Activated B cell treated with CpG ODN at 0.5 μM for 24 hours (primary cell): ENCODE measurements around the gene CUX1. TPM values are rescaled to one million over a fixed set of nuclear protein-coding genes. Genes with fewer than 3 reads are reported as not detected.

Experiments
- ATAC-seq: fragments of 200-7000 bp; cut with Tn5 transposase; one replicate; pipeline ENCODE4 v1.10.0; 2021; ENCODE audit warnings: low read depth, mild to moderate bottlenecking, moderate library complexity
- CTCF ChIA-PET: fragments of 350-600 bp; sonication (Branson Sonifier 250); formaldehyde crosslinking; loops from one replicate; lab custom pipeline; 2021; ENCODE audit warnings: antibody characterized with exemption; lab: Charles Lee
- POLR2A ChIA-PET: fragments of 350-600 bp; sonication (Branson Sonifier 250); formaldehyde crosslinking; loops from one replicate; lab custom pipeline; 2021; ENCODE audit warnings: antibody characterized with exemption; lab: Charles Lee
- DNase-seq: peaks from one replicate; pipeline ENCODE4 v3.0.0; 2022
- H3K27ac Mint-ChIP-seq: one replicate; pipeline ENCODE4 v1.8.0; 2020; ENCODE audit warnings: mixed read lengths
- H3K27me3 Mint-ChIP-seq: one replicate; pipeline ENCODE4 v1.8.0; 2021; ENCODE audit warnings: mixed read lengths
- H3K36me3 Mint-ChIP-seq: one replicate; pipeline ENCODE4 v1.8.0; 2021; ENCODE audit warnings: low read depth, mixed read lengths
- H3K4me1 Mint-ChIP-seq: one replicate; pipeline ENCODE4 v1.8.0; 2021; ENCODE audit warnings: mixed read lengths
- H3K4me3 Mint-ChIP-seq: one replicate; pipeline ENCODE4 v1.8.0; 2020; ENCODE audit warnings: mild to moderate bottlenecking, mixed read lengths
- H3K9me3 Mint-ChIP-seq: one replicate; pipeline ENCODE4 v1.8.0; 2020; ENCODE audit warnings: mixed read lengths
- CTCF ChIP-seq: fragments of 200-600 bp; IDR thresholded peaks from one replicate; pipeline ENCODE4 v1.8.0; 2022; ENCODE audit warnings: antibody characterized with exemption, mild to moderate bottlenecking
- intact Hi-C: fragments of 100-400 bp; cut with micrococcal nuclease; formaldehyde crosslinking; loops from one replicate; pipeline ENCODE4 v1.15.1; 2024
- total RNA-seq: library from RNA; stranded (reverse); gene quantifications from 2 replicates; pipeline ENCODE4 v1.2.3, GENCODE V29; 2022

Gene CUX1
- total RNA-seq, 1 donor from 2014 or later = 61.7 TPM

- POLR2A ChIA-PET = no interaction called here
- CTCF ChIA-PET = interaction anchor here (1.0 to 5.9 kb wide), 4 partner anchors 116 to 820 kb away, joined by 3 to 64 read pairs (median 14); no protein-coding TSS in a partner anchor
- H3K9me3 Mint-ChIP-seq = no peaks in the 10 kb centered on the region
- peak; percentile 28 for TF ChIP-seq CTCF
- H3K27me3 Mint-ChIP-seq = no peaks in the 10 kb centered on the region
- peaks cover 4% of the 10 kb centered on the region for H3K4me1 Mint-ChIP-seq
- H3K36me3 Mint-ChIP-seq = no peaks in the 10 kb centered on the region
- ATAC-seq (peak; percentile 92), DNase-seq (peak; percentile 80)
- intact Hi-C loops = loop anchor here (1.0 to 2.0 kb wide), 2 partner anchors 584 to 907 kb away; no protein-coding TSS in a partner anchor
- H3K27ac Mint-ChIP-seq = no peak overlapping the region
- H3K4me3 Mint-ChIP-seq = no peak overlapping the region
These were observed 454.9 kb downstream of the CUX1 start for GRCh38 chr7:102272075-102272916.

- Mint-ChIP-seq H3K27me3 (no peaks in the 10 kb centered on the region), H3K36me3 (no peaks in the 10 kb centered on the region), H3K4me1 (peaks cover 4% of the 10 kb centered on the region), H3K9me3 (no peaks in the 10 kb centered on the region), H3K27ac (no peak overlapping the region), H3K4me3 (no peak overlapping the region)
- no peak for DNase-seq
- TF ChIP-seq CTCF = no peak
- ChIA-PET CTCF (interaction anchor here (1.0 to 5.9 kb wide), 4 partner anchors 116 to 821 kb away, joined by 3 to 64 read pairs (median 14); no protein-coding TSS in a partner anchor), POLR2A (no interaction called here)
- no peak for ATAC-seq
- intact Hi-C loops = loop anchor here (1.0 to 2.0 kb wide), 2 partner anchors 585 to 908 kb away; no protein-coding TSS in a partner anchor
These were observed 455.7 kb downstream of the CUX1 start for GRCh38 chr7:102272917-102273748.

GRCh38 chr7:102273749-102274712 is 456.6 kb downstream of the CUX1 start:
- TF ChIP-seq CTCF = no peak
- ATAC-seq (no peak), DNase-seq (no peak)
- no peaks in the 10 kb centered on the region for H3K9me3 Mint-ChIP-seq
- ChIA-PET POLR2A (interaction anchor here (0.6 kb wide), 1 partner anchor 107 kb away, joined by 8 read pairs; no protein-coding TSS in a partner anchor), CTCF (interaction anchor here (5.9 kb wide), 1 partner anchor 730 kb away, joined by 64 read pairs; no protein-coding TSS in a partner anchor)
- H3K4me3 Mint-ChIP-seq = no peak overlapping the region
- H3K27me3 Mint-ChIP-seq = no peaks in the 10 kb centered on the region
- H3K4me1 Mint-ChIP-seq = peaks cover 8% of the 10 kb centered on the region
- no peak overlapping the region for H3K27ac Mint-ChIP-seq
- intact Hi-C loops = loop anchor here (2.0 kb wide), 1 partner anchor 909 kb away; no protein-coding TSS in a partner anchor
- no peaks in the 10 kb centered on the region for H3K36me3 Mint-ChIP-seq

- no peak for DNase-seq
- no peak overlapping the region for H3K4me3 Mint-ChIP-seq
- ATAC-seq = no peak
- no peaks in the 10 kb centered on the region for H3K9me3 Mint-ChIP-seq
- H3K27me3 Mint-ChIP-seq = no peaks in the 10 kb centered on the region
- no peaks in the 10 kb centered on the region for H3K36me3 Mint-ChIP-seq
- TF ChIP-seq CTCF = no peak
- CTCF ChIA-PET = no interaction called here
- intact Hi-C loops = no loop called here
- peaks cover 19% of the 10 kb centered on the region for H3K4me1 Mint-ChIP-seq
- H3K27ac Mint-ChIP-seq = no peak overlapping the region
- POLR2A ChIA-PET = no interaction called here
These were observed 457.8 kb downstream of the CUX1 start for GRCh38 chr7:102275123-102275703.
